ENCODE results near the gene PRKN.

- TF ChIP-seq, protein P1, sequence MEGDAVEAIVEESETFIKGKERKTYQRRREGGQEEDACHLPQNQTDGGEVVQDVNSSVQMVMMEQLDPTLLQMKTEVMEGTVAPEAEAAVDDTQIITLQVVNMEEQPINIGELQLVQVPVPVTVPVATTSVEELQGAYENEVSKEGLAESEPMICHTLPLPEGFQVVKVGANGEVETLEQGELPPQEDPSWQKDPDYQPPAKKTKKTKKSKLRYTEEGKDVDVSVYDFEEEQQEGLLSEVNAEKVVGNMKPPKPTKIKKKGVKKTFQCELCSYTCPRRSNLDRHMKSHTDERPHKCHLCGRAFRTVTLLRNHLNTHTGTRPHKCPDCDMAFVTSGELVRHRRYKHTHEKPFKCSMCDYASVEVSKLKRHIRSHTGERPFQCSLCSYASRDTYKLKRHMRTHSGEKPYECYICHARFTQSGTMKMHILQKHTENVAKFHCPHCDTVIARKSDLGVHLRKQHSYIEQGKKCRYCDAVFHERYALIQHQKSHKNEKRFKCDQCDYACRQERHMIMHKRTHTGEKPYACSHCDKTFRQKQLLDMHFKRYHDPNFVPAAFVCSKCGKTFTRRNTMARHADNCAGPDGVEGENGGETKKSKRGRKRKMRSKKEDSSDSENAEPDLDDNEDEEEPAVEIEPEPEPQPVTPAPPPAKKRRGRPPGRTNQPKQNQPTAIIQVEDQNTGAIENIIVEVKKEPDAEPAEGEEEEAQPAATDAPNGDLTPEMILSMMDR (IDR thresholded peaks at IDR 0.05; ENCODE audit: insufficient read depth, low read depth, low read length), result no peak
- TF ChIP-seq EZH2 (IDR thresholded peaks at IDR 0.05; ENCODE audit: insufficient read depth, low read length), result no peak
These were observed 894.9 kb downstream of the PRKN start for GRCh38 chr6:161832622-161833021.
